ENCODE measurements around the gene NUDT4.

The NUDT4 gene

GRCh38 chr12:93348575-93349435 is 28.9 kb upstream of the NUDT4 start:
- no peak overlapping the region for H3K9ac ChIP-seq (ENCODE audit: low read length)
- H2AFZ ChIP-seq (ENCODE audit: low read length): no peak overlapping the region
- no peaks in the 10 kb centered on the region for H3K9me3 ChIP-seq (replicated peaks; ENCODE audit: insufficient read depth, low read length)
- TF ChIP-seq CTCF (IDR thresholded peaks at IDR 0.05; ENCODE audit: low read length) (no peak), EZH2 (optimal IDR thresholded peaks at IDR 0.05; ENCODE audit: low read depth, low read length) (no peak), EZH2phosphoT487 (IDR thresholded peaks at IDR 0.05; ENCODE audit: low read length) (no peak)
- no peak overlapping the region for H3K4me2 ChIP-seq (ENCODE audit: low read depth, low read length)
- no peaks in the 10 kb centered on the region for H3F3A ChIP-seq (ENCODE audit: insufficient read depth, low read length)
- no peaks in the 10 kb centered on the region for H4K20me1 ChIP-seq (ENCODE audit: insufficient read depth, low read length)
- no peak overlapping the region for H3K4me3 ChIP-seq (ENCODE audit: low read length)
- H3K4me1 ChIP-seq (ENCODE audit: low read length): no peaks in the 10 kb centered on the region
- H3K9me2 ChIP-seq (replicated peaks; ENCODE audit: insufficient read depth, low read length): no peaks in the 10 kb centered on the region
- H3K36me3 ChIP-seq (replicated peaks; ENCODE audit: insufficient read depth, low read length): no peaks in the 10 kb centered on the region
- no peak for DNase-seq
- H3K79me2 ChIP-seq (ENCODE audit: low read length): no peaks in the 10 kb centered on the region
- no peak overlapping the region for H3K27ac ChIP-seq (ENCODE audit: low read length)
- no peaks in the 10 kb centered on the region for H3K27me3 ChIP-seq (replicated peaks; ENCODE audit: insufficient read depth, low read length)

- no peak overlapping the region for H3K9ac ChIP-seq (ENCODE audit: low read length)
- H3K4me2 ChIP-seq (ENCODE audit: low read depth, low read length): no peak overlapping the region
- H3K36me3 ChIP-seq (replicated peaks; ENCODE audit: insufficient read depth, low read length): no peaks in the 10 kb centered on the region
- H3F3A ChIP-seq (ENCODE audit: insufficient read depth, low read length): no peaks in the 10 kb centered on the region
- H2AFZ ChIP-seq (ENCODE audit: low read length): no peak overlapping the region
- TF ChIP-seq EZH2phosphoT487 (IDR thresholded peaks at IDR 0.05; ENCODE audit: low read length) (no peak), EZH2 (optimal IDR thresholded peaks at IDR 0.05; ENCODE audit: low read depth, low read length) (no peak), CTCF (IDR thresholded peaks at IDR 0.05; ENCODE audit: low read length) (no peak)
- no peaks in the 10 kb centered on the region for H3K4me1 ChIP-seq (ENCODE audit: low read length)
- H3K9me3 ChIP-seq (replicated peaks; ENCODE audit: insufficient read depth, low read length): no peaks in the 10 kb centered on the region
- H3K27me3 ChIP-seq (replicated peaks; ENCODE audit: insufficient read depth, low read length): no peaks in the 10 kb centered on the region
- no peaks in the 10 kb centered on the region for H3K9me2 ChIP-seq (replicated peaks; ENCODE audit: insufficient read depth, low read length)
- H4K20me1 ChIP-seq (ENCODE audit: insufficient read depth, low read length): no peaks in the 10 kb centered on the region
- no peak overlapping the region for H3K4me3 ChIP-seq (ENCODE audit: low read length)
- no peak overlapping the region for H3K27ac ChIP-seq (ENCODE audit: low read length)
- DNase-seq: no peak
- no peaks in the 10 kb centered on the region for H3K79me2 ChIP-seq (ENCODE audit: low read length)
Measured at GRCh38 chr12:93351726-93352125, 26.0 kb upstream of the NUDT4 start.

DNA sequence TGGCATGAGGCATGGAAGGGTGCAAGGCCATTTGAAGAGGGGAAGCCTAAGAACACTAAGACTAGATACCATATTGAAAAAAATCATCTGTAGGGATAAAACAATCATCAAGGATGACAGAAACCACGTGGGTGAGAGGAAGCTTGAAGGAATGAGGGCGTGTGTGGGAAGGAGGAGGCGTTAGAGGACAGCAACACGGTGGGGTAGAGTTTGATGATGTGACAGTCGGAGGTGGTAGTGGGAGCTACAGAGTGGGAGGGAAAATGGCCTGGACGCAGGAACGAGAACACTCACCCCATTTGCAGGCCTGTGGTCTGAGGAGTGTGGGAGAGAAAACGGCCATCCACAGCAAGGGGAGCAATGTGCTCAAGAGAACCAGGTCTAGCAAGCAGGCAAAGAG is 25.4 kb upstream of the NUDT4 start:
- Histone ChIP-seq H3K4me2 (ENCODE audit: low read depth, low read length) (no peak overlapping the region), H3K4me3 (ENCODE audit: low read length) (no peak overlapping the region), H3F3A (ENCODE audit: insufficient read depth, low read length) (no peaks in the 10 kb centered on the region), H3K27ac (ENCODE audit: low read length) (no peak overlapping the region), H3K79me2 (ENCODE audit: low read length) (no peaks in the 10 kb centered on the region), H3K9me2 (replicated peaks; ENCODE audit: insufficient read depth, low read length) (no peaks in the 10 kb centered on the region), H2AFZ (ENCODE audit: low read length) (no peak overlapping the region), H3K9ac (ENCODE audit: low read length) (no peak overlapping the region), H3K36me3 (replicated peaks; ENCODE audit: insufficient read depth, low read length) (no peaks in the 10 kb centered on the region), H4K20me1 (ENCODE audit: insufficient read depth, low read length) (no peaks in the 10 kb centered on the region), H3K27me3 (replicated peaks; ENCODE audit: insufficient read depth, low read length) (no peaks in the 10 kb centered on the region), H3K9me3 (replicated peaks; ENCODE audit: insufficient read depth, low read length) (no peaks in the 10 kb centered on the region), H3K4me1 (ENCODE audit: low read length) (no peaks in the 10 kb centered on the region)
- no peak for DNase-seq
- TF ChIP-seq CTCF (IDR thresholded peaks at IDR 0.05; ENCODE audit: low read length): no peak
- TF ChIP-seq EZH2phosphoT487 (IDR thresholded peaks at IDR 0.05; ENCODE audit: low read length): no peak
- no peak for TF ChIP-seq EZH2 (optimal IDR thresholded peaks at IDR 0.05; ENCODE audit: low read depth, low read length)

Measured in MM.1S (cell line).